GM12801 (cell line): ENCODE results near the gene MRTFA.

Source experiments
- TF ChIP-seq, protein P1 (sequence below): IDR thresholded peaks from one replicate; pipeline ENCODE4 v1.5.1; 2011; ENCODE audit warnings: control low read depth; ENCODE audit not compliant: insufficient read length; ENCODE audit errors: extremely low read depth

MRTFA gene

DNA sequence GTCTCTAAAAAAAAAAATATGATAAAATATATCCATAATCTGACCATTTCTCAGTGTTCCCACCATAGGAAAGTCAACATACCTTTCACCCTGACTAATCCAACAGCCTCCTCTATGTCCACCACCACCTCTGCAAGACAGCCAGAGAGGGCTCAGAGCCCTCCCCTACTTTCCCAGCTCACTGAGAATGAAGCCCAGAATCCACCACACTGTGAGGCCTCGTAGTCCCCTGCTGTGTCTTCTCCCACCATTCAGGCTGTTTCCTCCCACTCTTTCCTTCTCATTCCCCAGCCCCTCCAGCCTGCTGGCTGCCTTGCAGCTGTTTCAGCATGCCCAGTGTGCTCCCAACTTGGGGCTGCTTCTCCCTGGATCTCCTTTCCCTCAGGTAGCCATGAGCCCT lies 239.1 kb downstream of the MRTFA start:
- TF ChIP-seq, protein P1, sequence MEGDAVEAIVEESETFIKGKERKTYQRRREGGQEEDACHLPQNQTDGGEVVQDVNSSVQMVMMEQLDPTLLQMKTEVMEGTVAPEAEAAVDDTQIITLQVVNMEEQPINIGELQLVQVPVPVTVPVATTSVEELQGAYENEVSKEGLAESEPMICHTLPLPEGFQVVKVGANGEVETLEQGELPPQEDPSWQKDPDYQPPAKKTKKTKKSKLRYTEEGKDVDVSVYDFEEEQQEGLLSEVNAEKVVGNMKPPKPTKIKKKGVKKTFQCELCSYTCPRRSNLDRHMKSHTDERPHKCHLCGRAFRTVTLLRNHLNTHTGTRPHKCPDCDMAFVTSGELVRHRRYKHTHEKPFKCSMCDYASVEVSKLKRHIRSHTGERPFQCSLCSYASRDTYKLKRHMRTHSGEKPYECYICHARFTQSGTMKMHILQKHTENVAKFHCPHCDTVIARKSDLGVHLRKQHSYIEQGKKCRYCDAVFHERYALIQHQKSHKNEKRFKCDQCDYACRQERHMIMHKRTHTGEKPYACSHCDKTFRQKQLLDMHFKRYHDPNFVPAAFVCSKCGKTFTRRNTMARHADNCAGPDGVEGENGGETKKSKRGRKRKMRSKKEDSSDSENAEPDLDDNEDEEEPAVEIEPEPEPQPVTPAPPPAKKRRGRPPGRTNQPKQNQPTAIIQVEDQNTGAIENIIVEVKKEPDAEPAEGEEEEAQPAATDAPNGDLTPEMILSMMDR, result no peak

DNA sequence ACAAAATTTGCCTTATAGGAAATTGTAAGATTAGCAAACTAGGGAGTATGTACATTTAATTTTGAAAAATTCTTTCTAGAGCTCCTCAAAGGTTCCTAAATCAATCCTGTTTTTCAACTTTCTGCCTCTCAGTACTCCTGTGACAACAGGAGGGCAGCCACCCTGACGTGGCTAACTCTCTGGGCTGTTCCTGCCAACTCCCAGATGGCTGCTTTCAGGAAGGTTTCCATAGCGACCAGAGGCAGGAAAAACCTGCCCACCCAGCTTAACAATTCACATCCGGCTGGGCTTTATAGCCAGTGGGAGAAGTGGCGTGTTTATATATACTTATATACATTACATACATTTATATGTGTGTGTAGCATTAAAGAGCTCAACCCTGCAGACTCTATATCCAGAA lies 239.6 kb downstream of the MRTFA start:
- TF ChIP-seq, protein P1, result no peak

DNA sequence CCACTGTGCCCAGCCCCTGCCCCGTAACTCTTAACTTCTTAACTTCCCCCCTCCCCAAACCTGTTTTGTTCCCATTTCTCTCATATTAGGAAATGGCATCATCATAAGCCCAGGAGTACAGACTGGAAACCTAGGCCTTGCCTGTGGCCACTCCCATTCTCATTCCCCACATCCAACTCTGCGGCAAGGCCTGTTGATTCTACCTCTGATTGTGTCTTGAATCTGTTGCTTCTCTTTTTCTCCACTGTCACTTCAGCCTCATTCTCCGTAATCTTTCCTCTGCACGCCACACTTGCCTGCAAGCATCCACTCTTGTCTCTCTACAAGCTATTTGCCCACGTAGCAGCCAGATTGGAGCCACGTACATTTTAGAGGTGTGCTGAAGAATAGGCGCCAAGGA lies 240.9 kb downstream of the MRTFA start:
- TF ChIP-seq, protein P1, result no peak

DNA sequence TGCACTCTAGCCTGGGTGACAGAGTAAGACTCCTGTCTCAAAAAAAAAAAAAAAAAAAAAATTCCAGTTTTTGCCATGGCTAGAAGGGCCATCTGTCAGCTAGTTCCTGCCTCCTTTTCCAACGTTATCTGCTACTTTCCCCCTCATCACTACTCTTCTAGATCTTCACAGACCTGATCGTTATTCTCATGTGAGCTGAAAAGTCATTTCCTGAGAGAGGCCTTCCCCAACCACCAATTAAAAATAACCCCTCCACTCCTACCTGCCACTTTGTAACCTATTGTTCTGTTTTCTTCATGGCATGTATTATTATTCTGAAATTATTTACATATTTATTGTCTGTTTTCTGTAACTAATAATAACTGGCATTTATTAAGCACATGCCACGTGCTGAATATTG lies 241.9 kb downstream of the MRTFA start:
- TF ChIP-seq, protein P1, result no peak

DNA sequence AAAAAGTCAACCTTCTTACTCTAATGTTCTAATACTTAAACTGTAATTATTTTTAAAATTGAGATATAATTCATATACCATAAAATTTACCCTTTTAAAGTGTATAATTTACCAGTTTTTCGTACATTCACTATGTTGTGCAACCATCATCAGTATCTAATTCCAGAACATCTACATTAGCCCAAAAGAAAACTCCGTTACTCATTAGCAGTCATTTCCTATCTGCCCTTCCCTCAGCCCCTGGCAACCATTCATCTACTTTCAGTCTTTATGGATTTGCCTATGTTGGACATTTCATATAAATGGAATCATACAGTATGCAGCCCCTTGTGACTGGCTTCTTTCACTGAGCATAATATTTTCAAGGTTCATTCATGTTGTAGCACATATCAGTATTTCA lies 243.9 kb downstream of the MRTFA start:
- TF ChIP-seq, protein P1, result no peak

DNA sequence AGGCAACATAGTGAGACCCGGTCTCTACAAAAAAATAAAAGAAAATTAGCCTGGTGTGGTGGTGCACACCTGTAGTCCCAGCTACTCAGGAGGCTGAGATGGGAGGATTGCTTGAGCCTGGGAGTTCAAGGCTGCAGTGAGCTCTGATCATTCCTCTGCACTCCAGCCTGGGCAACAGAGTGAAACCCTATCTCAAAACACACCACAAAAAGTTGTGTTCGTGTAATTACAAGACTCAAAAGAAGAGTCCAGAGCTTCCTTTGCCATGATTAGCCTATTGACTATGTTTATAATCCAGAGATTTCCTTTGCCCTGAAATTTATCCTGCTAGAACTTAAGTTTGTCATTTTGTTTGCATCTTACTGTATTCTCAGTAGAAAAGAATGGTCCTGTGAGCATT lies 245.1 kb downstream of the MRTFA start:
- TF ChIP-seq, protein P1, result no peak

DNA sequence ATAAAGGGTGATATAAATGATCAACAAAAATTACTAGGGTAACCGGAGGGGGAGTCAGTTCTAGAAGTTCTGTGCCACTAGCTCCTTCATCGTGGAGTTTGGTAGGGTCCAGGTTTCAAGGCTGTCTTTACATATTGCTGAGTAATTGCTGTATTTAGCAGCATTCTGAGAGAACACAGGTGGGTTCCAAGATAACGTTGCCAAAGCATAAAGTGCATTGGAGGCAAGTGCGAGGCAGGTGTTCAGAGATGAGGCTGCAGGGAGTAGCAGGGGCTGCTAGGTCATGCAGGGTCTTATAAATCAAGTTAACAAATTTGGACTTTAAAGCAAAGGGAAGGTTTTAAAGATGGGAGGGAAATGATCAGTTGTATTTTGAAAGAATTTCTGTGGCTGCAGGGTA lies 248.3 kb downstream of the MRTFA start:
- TF ChIP-seq, protein P1, result no peak

DNA sequence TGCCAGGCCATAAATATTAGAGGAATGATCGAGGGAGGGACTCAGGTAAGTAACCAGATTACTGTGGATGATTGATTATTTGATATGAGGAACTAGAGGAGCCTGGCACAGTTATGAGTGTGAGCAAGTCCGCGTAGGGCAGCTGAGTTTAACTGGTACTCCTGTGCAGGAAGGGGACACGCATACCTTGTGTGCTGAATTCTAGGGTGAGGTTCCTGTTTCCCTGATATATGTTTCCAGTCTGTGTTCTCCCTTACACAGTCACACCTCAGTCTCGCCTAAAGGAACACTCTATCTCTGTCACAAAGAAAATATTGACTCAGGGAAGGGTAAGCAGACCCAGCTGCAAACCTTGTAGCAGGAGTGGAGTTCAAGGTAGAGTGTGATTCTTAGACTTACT lies 248.8 kb downstream of the MRTFA start:
- TF ChIP-seq, protein P1, result no peak
